ENCODE data around the gene CCDC63.
"Not testable (repeated sequence)": the region's sequence is repeated elsewhere in the genome, so short reads cannot be mapped to it uniquely, and the experiment has no call there.

The CCDC63 gene

GRCh38 chr12:110844551-110845338 is 2.0 kb upstream of the CCDC63 start:
- DNase-seq: no peak

DNA sequence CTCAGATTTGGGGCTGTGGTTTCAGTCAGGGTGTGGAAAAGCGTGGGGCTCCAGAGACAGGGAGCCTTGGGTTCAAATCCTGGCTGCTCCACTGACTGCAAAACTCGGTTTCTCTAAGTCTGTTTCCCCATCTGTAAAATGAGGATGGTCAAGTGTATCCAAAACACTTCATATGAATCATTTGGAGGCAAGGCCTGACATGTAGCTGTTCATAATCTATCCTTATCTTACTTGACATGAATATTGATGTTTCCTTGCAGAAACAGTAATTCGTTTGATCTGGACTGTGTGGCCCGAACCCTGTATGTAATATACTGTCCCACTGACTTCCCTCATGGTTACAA is 1.5 kb upstream of the CCDC63 start:
- no peak for DNase-seq

- no peak for DNase-seq
These were observed 1.6 kb downstream of the CCDC63 start for GRCh38 chr12:110848314-110848923.

DNA sequence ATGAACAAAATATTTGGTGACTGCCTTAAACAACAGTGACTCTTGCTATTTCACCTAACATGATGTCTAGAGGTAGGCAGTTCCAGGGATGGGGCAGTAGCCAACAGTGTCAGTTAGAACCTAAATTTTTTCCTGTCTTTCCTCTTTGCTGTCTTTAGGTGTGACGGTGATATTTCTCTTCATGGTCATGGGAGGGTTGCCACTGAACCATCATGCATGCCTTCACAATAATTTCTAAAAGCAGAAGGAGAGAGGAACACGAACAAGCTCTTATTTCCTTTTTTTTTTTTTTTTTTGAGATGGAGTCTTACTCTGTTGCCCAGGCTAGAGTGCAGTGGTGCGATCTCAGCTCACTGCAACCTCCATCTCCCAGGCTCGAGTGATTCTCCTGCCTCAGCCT is 2.4 kb downstream of the CCDC63 start:
- DNase-seq: no peak

- no peak for DNase-seq
These were observed 3.1 kb downstream of the CCDC63 start for GRCh38 chr12:110849748-110850403.

- no peak for DNase-seq
These were observed 4.0 kb downstream of the CCDC63 start for GRCh38 chr12:110850762-110851161.

DNA sequence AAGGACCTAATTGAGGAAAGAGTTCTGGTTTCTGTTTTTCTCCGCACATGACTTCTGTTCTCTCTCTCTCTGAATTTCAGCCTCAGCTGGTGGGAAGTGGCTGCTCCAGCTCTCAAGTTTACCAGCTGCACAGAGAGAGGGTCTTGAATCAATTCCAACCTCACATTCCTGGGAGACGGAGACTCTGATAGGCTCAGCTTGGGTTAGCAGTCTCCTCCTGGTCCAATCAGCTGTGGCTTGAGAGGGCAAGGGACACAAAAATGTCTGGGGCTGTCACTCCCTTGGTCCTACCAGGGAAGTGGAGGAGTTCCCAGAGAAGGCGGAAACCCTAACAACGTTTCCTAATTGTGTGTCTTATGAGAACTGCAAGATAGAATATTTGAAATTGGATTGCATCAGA is 7.0 kb downstream of the CCDC63 start:
- DNase-seq: peak; percentile 52

GRCh38 chr12:110856542-110856941 is 9.8 kb downstream of the CCDC63 start:
- DNase-seq: no peak

GRCh38 chr12:110857528-110857927 is 10.7 kb downstream of the CCDC63 start:
- no peak for DNase-seq

DNA sequence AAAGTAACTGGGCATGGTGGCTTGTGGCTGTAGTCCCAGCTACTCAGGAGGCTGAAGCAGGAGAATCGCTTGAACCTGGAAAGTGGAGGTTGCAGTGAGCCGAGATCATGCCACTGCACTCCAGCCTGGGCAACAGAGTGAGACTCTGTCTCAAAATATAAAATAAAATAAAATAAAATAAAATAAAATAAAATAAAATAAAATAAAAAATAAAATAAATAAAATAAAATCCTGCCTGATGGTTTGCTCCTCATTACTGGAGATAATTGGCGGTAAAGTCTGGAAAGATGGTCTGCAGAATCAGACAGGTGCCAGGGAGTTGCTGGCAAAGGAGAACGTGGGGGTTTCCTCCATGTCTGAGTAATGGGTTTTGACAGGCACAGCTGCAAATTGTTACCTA is 11.2 kb downstream of the CCDC63 start:
- DNase-seq: not testable (repeated sequence)

GRCh38 chr12:110858848-110859247 is 12.1 kb downstream of the CCDC63 start:
- DNase-seq: no peak

GRCh38 chr12:110860833-110861296 is 14.1 kb downstream of the CCDC63 start:
- no peak for DNase-seq

DNA sequence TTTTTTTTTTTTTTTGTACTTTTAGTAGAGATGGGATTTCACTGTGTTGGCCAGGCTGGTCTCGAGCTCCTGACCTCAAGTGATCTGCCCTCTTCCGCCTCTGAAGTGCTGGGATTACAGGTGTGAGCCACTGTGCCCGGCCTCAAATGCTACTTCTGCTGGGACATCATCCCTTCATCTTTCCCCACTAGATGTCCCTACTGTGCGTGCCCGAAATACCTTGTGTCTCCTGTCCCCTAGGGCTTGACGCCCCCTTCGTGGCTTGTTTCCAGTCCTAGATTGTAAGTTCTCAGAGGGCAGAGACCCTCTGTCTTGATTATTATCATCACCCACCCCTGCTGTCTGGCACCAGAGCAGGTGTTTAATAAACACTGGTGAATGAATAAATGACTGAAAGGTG is 14.9 kb downstream of the CCDC63 start:
- no peak for DNase-seq

GRCh38 chr12:110862329-110862728 is 15.5 kb downstream of the CCDC63 start:
- DNase-seq: no peak

- DNase-seq: no peak
These were observed 16.4 kb downstream of the CCDC63 start for GRCh38 chr12:110863161-110863560.

- DNase-seq: no peak
These were observed 18.7 kb downstream of the CCDC63 start for GRCh38 chr12:110865521-110865920.

DNA sequence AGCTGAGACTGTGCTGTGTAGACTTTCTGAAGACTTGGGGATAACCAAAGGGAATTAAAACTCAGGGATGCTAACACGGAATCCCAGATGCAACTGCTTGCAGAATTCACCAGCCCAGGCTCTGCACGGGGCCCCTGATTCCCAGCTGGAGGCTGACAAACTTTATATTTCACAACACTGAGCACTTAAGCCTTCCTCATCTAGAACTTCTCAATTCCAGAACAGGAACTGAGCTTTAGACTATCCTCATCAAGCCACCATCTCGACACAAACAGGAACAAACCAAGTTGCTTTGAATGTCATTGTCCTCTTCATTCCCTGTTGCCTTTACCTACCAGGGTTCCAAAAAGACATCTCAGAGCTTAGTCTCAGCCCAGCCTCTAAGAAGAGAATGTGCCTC is 22.2 kb downstream of the CCDC63 start:
- DNase-seq: no peak

DNA sequence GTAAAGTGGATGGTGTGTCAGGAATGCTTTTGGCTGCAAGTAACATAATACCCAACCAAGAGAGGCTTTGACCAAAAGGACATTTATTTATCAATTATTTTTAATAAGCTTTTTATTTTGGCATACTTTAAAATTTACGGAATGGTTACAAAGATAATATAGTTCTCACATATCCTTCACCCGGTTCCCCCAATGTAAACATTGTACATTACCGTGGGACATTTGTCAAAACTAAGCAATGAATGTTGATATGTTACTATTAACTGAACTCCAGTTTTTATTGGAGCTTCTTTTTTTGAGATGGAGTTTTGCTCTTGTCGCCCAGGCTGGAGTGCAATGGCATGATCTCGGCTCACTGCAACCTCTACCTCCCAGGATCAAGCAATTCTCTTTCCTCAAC is 23.0 kb downstream of the CCDC63 start:
- no peak for DNase-seq

DNA sequence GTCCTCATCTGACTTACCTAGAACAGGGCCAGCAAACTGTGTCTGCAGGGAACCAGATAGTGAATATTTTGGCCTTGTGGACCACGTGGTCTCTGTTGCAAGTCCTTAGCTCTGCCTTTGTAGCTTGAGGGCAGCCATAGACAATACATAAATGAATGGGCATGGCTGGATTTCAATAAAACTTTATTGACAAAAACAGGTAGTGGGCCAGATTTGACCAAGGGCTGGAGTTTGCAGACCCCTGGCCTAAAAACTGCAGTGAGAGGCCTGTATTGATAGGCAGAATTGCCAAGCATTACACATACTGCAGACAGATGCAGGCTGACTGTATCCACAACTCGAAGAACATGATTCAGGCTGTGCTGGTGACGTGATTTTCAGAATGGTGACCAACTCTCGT is 25.3 kb downstream of the CCDC63 start:
- no peak for DNase-seq

- no peak for DNase-seq
These were observed 27.6 kb downstream of the CCDC63 start for GRCh38 chr12:110874351-110874750.

- no peak for DNase-seq
These were observed 28.0 kb downstream of the CCDC63 start for GRCh38 chr12:110874781-110875180.

DNA sequence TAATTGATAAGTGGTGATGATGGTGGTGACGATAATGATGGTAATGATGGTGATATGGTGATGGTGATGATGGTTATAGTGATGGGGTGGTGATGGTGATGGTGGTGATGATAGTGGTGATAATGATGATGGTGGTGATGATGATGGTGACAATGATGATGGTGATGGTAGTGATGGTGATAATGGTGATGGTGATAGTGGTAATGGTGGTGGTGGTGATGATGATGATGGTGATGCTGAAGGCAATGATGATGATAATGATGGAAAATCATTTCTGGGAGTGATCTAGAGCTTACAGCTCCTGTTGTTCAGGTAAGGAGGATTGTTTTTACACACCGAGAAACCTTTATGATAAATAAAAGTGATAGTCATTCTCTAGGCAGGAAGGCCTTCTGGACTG is 33.9 kb downstream of the CCDC63 start:
- no peak for DNase-seq

DNA sequence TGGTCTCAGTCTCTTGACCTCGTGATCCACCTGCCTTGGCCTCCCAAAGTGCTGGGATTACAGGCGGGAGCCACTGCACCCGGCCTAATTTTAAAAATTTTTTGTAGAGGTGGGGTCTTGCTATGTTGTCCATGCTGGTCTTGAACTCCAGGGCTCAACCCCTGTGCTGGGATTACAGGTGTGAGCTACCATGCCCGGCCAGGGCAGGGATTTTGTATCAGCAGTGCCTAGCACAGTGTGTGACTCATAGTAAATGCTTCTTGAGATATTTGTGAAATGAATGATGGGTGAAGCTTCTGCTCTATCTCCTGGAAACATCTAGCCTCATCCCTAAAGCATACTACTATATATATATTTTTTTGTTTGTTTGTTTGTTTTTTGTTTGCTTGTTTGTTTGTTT is 36.5 kb downstream of the CCDC63 start:
- no peak for DNase-seq

DNA sequence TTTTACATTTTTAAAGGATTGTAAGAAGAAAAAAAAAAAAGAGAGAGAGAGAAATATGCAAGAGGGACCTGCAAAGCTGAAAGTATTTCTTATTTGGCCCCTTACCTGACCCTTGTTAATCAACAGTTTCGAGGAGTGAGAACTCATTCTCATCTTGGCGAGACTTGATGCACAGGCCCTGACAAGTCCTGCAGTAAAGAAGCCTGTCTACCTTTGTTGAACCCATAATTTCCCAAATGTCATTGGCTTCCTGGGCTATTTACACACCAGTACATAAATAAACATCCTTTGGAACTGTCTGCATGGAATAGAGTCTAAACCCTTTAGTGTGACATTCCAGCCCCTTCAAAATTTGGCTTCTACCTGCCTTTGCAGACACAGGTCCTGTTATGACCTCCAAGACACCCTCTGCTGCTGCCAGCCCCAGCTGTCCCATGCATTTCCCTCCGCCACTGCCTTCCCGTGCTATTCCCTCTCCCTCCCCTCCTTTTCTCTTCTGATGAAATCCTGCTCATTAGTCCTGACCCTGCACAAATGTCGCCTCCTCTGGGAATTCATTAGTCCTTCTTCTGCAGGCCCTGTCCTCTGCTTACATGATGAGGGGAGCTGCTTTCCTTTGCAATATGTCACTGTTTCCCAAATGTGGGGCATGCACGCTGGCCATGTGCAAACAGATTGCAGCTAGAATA is 38.5 kb downstream of the CCDC63 start:
- DNase-seq: no peak

All from right forelimb (tissue), 1 donor.